ENCODE measurements around the gene POLE3.
"Not testable (repeated sequence)": the region's sequence is repeated elsewhere in the genome, so short reads cannot be mapped to it uniquely, and the experiment has no call there.

POLE3 gene

DNA sequence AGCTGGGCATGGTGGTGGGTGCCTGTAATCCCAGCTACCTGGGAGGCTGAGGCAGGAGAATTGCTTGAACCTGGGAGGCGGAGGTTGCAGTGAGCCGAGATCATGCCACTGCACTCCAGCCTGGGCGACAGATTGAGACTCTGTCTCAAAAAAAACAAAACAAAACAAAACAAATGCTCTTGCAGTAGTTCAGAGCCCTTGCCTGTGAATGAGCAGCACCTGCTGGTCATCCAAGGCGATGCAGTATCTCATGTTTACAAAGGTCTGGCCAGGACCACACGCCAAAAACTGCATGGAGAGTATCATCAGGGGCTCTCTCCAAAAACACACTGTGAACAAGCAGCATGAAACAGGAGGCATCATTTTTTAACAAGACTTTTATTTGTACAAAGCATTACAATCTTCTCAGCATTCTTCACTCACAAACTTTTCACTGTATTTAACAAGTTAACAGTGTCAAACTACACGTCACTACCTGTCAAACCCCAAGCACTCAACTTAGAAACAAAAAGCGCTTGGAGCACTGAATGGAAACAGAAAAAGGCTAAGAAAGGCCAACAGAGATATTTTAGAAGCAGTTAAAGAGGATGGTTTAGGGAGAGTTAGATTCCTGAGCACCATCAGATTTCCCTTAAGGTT is 3.5 kb downstream of the POLE3 start:
- H3K27ac ChIP-seq: peak overlapping the region in 7 of 21 experiments; percentile 3 to 54 (median 31)
- H3K4me3 ChIP-seq: not testable (repeated sequence)

DNA sequence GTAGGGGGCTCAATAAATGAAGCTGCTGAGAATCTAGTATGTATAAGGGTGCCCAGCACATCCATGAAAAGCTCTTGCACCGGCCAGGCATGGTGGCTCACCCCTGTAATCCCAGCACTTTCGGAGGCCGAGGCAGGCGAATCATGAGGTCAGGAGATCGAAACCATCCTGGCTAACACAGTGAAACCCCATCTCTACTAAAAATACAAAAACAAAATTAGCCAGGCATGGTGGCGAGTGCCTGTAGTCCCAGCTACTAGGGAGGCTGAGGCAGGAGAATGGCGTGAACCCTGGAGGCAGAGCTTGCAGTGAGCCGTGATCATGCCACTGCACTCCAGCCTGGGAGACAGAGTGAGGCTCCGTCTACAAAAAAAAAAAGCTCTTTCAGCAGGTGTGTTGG is 4.1 kb downstream of the POLE3 start:
- H3K27ac ChIP-seq: peak overlapping the region in 6 of 21 experiments; percentile 11 to 54 (median 36)
- H3K4me3 ChIP-seq: not testable (repeated sequence)

DNA sequence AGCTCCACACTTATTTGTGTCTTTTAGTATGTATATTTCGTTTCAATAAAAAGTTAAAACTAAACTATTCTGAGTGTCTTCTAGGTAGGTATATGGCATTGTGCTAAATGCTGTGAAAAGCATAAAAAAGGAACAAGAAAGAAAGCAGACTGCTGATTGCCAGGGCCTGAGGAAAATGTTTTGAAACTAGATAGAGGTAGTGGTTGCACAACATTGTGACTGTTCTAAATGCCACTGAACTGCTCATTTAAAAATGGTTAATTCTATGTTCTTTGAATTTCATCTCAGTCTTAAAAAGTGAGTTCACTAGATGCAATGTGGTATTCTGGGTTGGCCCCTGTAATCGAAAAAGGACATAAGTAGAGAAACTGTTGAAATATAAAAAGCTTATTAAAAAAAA is 6.8 kb downstream of the POLE3 start:
- no peak overlapping the region for H3K4me3 ChIP-seq
- no peak overlapping the region for H3K27ac ChIP-seq

DNA sequence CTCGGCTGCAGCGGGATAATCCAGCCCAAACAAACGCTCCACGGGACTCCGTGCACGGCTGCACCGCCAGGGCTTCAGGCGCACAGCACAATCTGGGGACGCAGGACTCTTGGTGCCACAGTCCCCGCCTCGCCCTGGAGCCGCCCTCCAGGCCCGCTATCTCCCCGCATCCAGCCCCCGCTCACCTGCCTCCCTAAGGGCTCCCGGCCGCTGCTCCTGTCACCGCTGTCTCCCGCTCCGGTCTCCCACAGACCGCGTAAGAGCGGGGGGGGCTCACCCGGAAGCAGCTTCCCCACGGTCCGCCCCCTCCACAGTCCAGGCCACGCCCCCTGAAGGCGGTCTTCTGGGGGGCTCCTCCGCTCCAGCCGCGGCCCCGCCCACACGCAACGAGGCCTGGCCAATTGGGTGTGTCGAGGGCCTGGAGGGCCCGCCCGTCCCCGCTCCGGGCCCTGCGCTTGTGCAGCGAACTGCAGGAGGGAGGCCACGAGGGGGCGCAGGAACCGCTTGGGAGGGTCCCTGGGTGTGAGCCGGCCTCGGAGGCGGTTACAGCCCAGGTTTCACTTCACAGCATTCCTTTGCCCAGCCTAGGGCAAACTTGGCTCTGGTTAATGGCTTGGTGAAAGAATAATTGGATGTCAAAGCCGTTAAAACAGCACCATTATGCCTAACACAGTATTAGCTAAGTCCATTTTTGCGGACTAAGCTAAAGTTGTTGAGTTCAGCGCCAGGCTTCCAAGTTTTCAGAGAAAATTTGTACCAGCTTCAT is 9.3 kb downstream of the POLE3 start, which contains the start of gene ALAD:
TSS of gene ALAD (minus strand) at position 258 of the 766 bp plus-strand sequence. CDS start 7,725 bp downstream, outside the sequence.
- H3K4me3 ChIP-seq: peak within 1 kb of the TSS; percentile 55 to 89 (median 78)
- peak within 1 kb of the TSS in 20 of 21 experiments; percentile 47 to 86 (median 72) for H3K27ac ChIP-seq

DNA sequence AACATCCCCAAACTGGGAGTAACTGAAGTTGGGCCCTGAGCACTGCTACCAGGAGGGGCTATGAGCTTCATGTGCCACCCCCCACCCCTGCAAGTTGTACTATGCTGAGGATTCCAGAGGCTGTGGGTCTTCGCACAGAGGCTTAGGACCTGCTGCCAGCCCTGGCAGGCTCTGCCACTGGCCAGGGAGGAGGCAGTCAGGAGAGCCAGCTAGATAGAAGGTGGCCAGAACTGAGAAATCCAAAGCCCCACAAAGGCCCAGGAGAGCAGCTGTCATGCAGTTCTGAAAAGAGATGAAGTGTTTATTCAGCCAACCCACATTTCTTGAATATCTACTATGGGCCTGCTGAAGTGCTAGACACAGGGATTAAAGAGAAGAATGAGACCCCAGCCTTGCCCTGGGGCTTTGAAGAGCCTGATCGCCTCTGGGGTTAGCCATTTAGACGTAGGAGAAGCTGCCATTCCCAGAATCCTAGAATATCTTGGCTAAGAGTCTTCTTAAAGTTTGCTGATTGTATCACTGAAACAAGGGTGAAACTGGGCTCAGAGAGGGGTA is 10.8 kb downstream of the POLE3 start:
- peak overlapping the region in 1 of 7 experiments; percentile 55 for H3K4me3 ChIP-seq
- H3K27ac ChIP-seq: peak overlapping the region in 3 of 21 experiments; percentile 22 to 80 (median 41)

DNA sequence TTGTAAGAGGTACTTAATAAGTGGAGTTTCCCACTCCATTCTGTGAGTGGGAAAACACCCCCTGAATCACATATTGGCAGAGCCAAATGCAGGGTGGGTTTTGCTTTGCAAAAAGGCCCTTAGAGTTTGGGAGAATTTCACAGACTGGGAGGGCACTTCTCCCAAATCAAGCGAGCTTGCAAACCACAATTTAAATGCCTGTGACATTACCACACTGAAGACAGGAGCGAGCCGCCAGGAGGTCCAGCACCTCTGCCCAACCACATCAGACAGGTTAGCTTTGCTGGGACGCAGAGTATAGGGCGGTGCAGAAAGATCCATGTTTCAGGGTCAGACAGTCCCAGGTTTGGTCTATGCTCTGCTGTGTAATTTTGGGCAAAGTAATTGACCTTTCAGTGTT is 11.7 kb downstream of the POLE3 start:
- H3K27ac ChIP-seq: no peak overlapping the region
- no peak overlapping the region for H3K4me3 ChIP-seq

DNA sequence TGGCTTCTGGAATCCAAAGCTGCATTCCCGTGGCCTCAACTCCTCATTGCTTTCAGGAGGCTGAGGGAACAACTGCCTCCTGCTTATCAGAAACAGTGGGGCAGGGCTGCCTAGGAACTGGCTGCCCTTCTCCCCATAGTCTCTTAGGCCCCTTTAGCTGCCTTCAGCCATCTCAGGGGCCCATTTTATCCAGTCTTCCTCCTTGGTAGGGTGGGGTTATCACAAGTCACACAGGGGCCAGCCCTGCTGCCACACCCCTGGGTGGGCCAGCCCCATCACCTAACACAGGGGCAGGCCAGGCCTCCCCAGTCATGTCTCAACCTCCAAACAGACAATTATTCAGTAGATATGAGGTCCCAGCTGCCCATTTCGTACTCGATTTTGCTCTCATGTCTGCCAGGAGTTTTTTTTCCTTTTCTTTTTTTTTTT is 13.3 kb downstream of the POLE3 start:
- Histone ChIP-seq H3K4me3 (no peak overlapping the region), H3K27ac (no peak overlapping the region)

DNA sequence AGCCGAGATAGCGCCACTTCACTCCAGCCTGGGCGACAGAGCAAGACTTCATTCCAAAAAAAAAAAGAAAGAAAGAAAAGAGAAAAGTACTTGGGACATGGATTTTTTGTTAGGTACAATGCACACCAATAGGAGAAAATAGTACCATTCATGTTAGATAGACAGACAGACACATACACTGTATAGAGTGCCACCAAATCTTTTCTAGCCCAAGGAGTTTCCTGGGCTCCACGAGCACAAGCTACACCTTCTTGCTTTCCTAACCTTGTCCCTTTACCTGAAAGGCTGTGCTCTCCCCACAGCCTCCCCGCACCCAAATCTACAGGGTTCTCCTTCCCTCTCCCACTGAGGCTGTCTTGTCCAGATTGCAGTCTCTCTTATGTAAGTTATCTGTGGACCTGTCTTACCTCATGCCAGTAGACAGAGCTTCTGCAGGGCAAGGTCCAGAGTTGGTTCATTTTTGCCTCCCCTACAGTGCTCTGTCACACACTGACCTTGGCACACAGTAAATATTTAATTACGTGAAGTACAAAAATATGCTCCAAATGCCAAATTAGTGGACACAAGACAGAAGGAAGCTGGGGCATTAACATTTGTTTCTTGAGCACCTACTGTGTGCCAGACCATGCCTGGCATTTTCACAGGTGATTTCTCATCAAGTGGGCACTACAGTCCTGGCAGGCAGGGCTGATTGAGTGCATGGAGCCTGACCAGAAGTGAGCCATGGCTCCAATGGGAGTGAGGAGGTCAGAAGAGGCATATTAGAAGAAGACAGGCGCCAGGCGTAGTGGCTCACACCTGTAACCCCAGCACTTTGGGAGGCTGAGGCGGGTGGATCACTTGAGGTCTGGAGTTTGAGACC is 15.2 kb downstream of the POLE3 start:
- H3K27ac ChIP-seq: no peak overlapping the region
- H3K4me3 ChIP-seq: no peak overlapping the region

DNA sequence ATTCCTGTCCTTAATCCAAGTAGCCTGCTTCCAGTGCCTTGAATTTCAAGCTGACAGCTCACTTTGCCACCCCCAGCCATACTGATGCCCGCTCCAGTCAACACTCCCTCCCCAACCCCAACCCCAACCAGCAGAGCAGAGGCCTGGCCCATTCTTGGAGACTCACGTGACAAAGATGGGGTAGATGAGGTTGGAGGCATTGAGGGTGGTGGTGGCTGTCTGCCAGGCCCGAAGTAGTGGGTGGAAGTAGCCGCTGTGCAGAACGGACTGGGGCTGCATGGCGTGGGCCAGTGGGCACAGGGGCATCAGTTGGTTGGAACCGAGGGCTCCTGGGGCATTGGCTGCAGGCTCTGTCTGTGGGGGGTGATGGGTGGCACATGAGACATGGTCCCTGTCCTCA is 17.2 kb downstream of the POLE3 start:
- no peak overlapping the region for H3K4me3 ChIP-seq
- no peak overlapping the region for H3K27ac ChIP-seq

DNA sequence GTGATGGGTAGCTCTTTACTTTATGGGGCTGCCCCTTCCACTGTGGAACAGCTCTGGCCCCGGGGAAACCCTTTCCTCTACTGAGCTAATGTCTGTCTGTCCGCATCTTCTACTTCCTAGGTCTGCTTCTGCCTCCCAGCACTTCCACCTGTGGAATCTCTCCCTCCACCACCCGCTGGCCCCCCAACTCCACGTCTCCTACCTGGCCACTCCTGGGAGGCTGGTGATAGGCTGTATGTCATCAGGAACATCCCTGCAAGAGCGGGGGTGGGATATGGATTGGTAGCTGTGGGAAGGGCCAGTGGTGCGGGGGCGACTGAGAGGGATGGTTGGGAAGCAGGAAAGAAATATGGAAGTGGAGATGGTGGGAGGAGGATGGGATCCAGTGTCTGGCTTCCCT is 18.6 kb downstream of the POLE3 start:
- H3K4me3 ChIP-seq: no peak overlapping the region
- no peak overlapping the region for H3K27ac ChIP-seq

DNA sequence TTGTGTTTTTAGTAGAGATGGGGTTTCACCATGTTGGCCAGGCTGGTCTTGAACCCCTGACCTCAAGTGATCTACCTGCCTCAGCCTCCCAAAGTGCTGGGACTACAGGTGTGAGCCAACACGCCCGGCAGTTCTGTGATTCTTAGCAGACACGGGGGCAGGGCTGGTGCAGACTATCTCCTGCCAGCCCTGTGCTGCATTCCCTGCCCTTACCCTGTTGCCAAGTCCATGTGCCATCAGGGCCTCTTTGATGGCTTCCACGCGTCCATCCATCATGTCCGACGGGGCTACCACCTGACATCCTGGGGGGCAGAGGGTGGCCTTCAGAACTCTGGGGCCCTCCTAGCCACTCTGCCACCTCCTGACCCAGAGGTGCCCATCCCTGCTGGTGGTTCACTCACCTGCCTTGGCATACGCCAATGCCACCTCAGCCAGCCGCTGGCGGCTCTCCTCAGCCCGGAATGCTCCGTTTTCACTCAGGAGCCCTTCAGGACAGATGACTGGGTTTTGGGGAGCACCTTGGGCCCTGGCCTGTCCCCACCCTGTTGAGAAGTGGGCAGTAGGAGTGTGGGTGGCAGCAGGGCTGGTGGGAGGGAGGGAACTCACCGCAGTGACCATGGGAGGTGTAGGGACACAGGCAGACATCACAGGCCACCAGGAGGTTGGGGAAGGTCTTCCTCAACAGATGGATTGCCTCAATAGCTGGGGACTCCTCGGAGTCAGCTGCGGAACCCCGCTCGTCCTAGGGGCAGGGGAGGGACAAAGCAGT is 20.1 kb downstream of the POLE3 start:
- H3K27ac ChIP-seq: no peak overlapping the region
- H3K4me3 ChIP-seq: no peak overlapping the region

DNA sequence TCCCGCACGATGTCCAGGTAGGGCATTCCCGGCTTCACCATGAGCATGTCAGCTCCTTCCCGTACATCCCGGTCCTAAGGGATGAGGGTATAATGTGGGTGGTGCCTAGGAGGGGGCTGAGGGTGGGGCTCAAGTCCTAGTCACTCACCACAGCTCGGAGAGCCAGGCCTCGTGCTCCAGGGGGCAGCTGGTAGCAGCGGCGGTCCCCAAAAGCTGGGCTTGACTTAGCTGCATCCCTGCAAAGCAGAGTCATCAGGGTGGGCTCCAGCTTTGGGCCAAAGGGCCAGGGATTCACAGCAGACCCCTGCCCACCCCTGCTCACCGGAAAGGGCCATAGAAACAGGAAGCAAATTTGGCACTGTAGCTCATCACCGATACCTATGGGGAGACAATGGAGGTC is 21.0 kb downstream of the POLE3 start:
- Histone ChIP-seq H3K27ac (no peak overlapping the region), H3K4me3 (no peak overlapping the region)

DNA sequence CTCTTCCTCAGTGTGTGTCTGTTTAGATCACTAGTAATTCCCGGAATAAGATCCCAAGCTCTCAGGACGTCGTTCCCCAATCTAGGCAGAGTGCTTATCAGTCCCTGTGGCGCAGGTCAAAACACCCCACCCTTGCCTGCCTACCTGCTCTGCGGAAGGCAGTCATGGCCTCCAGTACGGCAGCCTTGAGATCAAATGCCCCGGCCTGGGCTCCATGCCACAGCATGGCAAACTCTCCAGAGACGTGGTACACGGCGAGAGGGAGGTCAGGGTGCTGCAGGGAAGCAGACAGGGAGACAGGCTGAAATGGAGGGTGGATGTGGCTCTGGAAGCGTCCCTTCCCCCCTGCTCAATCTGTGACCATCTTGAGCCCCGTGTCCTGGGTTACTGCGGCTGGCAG is 21.6 kb downstream of the POLE3 start:
- Histone ChIP-seq H3K27ac (no peak overlapping the region), H3K4me3 (no peak overlapping the region)

DNA sequence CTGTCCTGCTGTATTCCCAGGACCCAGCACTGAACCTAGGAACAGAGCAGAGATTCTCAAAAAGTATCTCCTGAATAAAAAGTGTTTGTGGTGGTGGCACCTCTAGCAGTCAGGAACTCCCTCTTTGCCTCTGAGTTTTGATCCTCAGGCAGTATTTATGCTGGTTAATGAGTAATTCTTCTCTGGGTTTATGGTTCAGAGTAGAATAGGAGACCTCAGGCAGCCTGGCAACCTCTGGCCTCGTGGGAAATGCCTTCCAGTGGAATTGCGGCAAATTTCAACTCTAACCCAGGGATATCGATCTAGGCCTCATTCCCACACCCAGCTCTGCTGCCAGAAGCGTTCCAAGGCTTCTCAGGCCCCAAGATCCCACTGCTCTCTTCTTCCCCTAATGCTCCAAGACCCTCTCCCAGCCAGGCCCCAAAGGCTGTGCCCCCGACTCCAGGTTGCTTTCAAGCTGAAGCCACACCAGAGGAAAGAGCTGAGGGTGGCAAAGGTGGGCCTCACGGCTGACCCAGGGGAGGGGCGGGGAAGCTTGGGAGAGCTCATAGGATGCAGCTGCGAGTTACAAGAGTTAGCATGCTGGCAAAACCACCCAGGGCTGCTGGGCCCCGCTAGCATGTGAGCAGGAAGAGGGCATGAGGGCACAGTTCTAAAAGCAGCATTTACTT is 22.8 kb downstream of the POLE3 start:
- H3K27ac ChIP-seq: peak overlapping the region in 1 of 21 experiments; percentile 9
- no peak overlapping the region for H3K4me3 ChIP-seq

DNA sequence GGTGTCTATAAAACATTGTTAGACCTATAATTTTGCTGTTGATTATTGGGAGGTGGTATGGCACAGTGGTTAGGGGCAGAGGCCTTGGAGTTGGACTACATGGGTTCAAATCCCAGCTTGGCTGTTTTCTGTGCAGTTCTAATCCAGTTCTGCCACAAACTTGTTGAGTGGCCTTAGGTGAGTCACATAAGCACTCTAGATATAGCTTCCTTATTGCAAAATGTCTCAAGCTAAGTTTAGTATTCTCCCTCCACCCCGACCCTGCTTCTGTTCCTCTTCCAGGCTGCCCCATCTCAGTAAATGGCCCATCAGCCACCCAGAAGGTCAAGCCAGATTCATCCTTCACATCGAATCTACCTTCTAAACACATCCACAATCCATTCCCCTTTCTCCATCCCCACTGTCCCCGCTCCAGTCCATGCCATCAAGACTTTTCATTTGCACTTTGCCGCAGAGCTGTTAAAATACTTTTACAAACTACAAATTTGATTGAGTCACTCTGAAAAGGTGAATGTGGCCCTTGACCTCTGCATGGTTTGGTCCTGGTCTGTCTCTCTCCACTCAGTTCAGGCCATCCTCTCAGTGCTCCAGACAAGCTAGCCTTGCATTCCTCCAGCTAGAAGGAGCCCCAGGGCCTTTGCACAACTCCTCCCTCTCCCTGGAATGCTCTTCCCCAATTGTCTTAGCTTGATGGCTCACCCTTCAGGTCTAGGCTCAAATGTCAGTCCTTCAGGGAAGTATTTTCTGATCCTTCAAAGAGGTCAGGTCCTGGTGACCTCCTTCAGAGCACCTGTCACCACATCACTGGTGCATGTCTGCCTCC is 23.7 kb downstream of the POLE3 start:
- no peak overlapping the region for H3K27ac ChIP-seq

DNA sequence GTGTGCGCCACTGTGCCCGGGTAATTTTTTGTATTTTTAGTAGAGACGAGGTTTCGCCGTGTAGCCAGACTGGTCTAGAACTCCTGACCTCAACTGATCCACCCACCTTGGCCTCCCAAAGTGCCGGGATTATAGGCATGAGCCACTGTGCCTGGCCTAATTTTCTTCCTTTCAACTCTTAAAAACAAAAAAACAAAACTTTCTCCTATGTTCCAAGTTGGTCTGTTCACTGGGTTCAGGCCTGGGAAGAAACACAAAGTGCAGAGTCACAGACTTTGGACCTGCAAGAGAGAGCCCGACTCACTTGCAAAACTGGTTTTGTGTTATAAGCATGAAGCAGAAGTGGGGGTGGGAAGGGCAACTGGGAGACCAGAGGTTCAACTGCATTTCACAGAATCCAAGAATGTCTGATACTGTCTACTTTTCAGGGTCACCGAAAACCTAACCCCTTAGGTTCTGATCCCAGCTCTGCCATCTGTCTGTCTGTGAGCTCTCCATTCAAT is 28.5 kb downstream of the POLE3 start:
- Histone ChIP-seq H3K27ac (peak overlapping the region in 17 of 21 experiments; percentile 1 to 74 (median 53)), H3K4me3 (no peak overlapping the region)

More for the DNA sequence above, 23.7 kb downstream of the POLE3 start:
- H3K4me3 ChIP-seq: no peak overlapping the region

DNA sequence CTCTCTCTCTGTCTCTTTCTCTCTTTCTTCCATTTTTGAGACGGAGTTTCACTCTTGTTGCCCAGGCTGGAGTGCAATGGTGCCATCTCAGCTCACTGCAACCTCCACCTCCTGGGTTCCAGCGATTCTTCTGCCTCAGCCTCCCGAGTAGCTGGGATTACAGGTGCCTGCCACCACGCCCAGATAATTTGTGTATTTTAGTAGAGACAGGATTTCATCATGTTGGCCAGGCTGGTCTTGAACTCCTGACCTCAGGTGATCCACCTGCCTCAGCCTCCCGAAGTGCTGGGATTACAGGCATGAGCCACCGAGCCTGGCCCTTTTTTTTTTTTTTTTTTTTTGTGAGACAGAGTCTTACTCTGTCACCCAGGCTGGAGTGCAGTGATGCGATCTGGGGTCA is 29.0 kb downstream of the POLE3 start:
- peak overlapping the region in 16 of 21 experiments; percentile 1 to 74 (median 54) for H3K27ac ChIP-seq
- H3K4me3 ChIP-seq: not testable (repeated sequence)

All from skin epidermis (tissue), 12 donors.